GM11168 (cell line): ENCODE measurements around the gene TMEM129.

Experiments
- in situ Hi-C: fragments of 300-500 bp; cut with MboI; formaldehyde crosslinking; loops from one replicate; pipeline ENCODE4 v1.12.0; 2022; ENCODE audit warnings: low sequenced_read_pairs; ENCODE audit not compliant: unreplicated experiment

Gene TMEM129

GRCh38 chr4:1726146-1726934 lies 5.2 kb upstream of the TMEM129 start:
- in situ Hi-C loops, result no loop called here

- in situ Hi-C loops, result no loop called here
These were observed 4.4 kb upstream of the TMEM129 start for GRCh38 chr4:1725521-1725920.

- in situ Hi-C loops, result no loop called here
These were observed 2.1 kb upstream of the TMEM129 start for GRCh38 chr4:1723131-1723801.

- in situ Hi-C loops, result no loop called here
These were observed 1.5 kb upstream of the TMEM129 start for GRCh38 chr4:1722551-1723118.

GRCh38 chr4:1721666-1722550 lies 785 bp upstream of the TMEM129 start:
- in situ Hi-C loops, result no loop called here

- in situ Hi-C loops, result no loop called here
These were observed 750 bp downstream of the TMEM129 start for GRCh38 chr4:1720163-1720983.

GRCh38 chr4:1718095-1718850 lies 2.9 kb downstream of the TMEM129 start:
- in situ Hi-C loops, result no loop called here

GRCh38 chr4:1717129-1718094 lies 3.7 kb downstream of the TMEM129 start:
- in situ Hi-C loops, result no loop called here

GRCh38 chr4:1716065-1716945 lies 4.8 kb downstream of the TMEM129 start:
- in situ Hi-C loops, result no loop called here

- in situ Hi-C loops, result no loop called here
These were observed 5.9 kb downstream of the TMEM129 start for GRCh38 chr4:1715002-1715758.

- in situ Hi-C loops, result no loop called here
These were observed 6.7 kb downstream of the TMEM129 start for GRCh38 chr4:1714303-1715001.

GRCh38 chr4:1713003-1713851 lies 7.9 kb downstream of the TMEM129 start:
- in situ Hi-C loops, result no loop called here

- in situ Hi-C loops, result no loop called here
These were observed 8.7 kb downstream of the TMEM129 start, which contains the start of gene SLBP for GRCh38 chr4:1712216-1713002. Gene SLBP (minus strand): TSS chr4:1712319. CDS start chr4:1712188, 131 bp downstream.
